ENCODE data around the gene SMARCD2.

SMARCD2 gene

GRCh38 chr17:63831505-63831904 lies 11.0 kb downstream of the SMARCD2 start:
- no peak for DNase-seq

- no peak for DNase-seq
Observed at GRCh38 chr17:63830904-63831491, 11.5 kb downstream of the SMARCD2 start.

- no peak for DNase-seq
Observed at GRCh38 chr17:63830278-63830677, 12.2 kb downstream of the SMARCD2 start.

GRCh38 chr17:63828936-63829335 lies 13.5 kb downstream of the SMARCD2 start:
- DNase-seq = no peak

DNA sequence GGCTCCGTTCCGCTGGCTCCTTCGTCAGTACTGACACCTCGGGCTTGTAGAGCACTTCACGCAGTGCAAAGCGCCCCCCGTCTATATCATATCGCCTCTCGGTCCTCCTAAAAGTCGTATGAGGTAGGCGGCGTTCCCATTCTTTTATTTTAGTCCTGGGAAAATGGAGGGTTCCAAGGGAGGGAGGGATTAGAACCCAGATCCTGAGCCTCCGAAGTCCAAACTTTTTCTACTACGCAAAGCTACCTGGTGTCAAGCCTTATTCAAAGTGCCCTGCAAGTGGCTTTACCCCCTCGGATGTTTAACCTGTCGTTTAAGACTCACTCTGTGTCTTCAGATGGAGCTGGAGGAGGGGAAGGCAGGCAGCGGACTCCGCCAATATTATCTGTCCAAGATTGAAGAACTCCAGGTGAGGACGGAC lies 14.7 kb downstream of the SMARCD2 start:
- no peak for DNase-seq

DNA sequence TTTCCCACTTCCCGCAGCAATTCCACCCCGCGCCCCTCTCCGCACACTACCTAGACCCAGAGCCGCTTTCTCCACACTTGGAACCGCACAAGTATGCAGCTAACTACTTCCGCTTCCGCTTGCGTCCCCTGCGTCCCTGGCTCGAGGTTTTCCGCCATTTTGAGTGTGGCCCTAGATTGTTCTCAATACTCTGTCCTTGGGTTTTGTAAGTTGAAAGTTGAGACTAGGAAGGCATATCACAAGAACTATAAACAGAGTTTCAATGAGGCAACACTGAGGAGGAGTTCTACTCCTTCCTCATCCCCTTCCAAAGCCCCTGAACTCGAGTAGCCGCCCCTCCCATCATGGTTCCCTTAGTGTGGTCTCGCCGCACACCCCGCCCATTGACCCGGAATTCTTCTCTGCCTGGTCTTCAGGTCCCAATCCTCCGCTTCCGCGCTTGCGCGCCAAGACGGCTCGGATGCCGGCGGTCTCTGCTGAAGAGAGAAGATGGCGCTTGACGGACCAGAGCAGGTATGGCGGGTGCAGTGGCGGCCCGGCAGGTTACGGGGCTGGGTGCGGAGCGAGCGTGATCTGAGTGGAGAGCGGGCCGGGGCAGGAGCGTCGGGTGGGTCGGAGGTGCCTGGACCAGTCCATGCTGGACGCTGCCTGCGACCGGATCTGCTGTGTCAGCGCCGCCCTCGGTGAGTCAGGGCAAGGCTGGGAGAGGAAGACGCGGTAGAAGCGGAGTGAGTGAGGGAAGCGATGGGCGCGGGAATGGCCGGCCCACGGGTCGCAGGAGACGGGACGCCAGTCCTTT lies 15.3 kb downstream of the SMARCD2 start, which contains the start of the genes FTSJ3 and PSMC5:
Gene FTSJ3 (minus strand): TSS at position 662 of the 799 bp plus-strand sequence. CDS start 761 bp downstream, outside the sequence.
Gene PSMC5 (plus strand): TSS at position 430 of the 799 bp plus-strand sequence. CDS start 60 bp downstream, at position 490.
- DNase-seq = peak; percentile 99

GRCh38 chr17:63826468-63827001 lies 15.9 kb downstream of the SMARCD2 start:
- no peak for DNase-seq

DNA sequence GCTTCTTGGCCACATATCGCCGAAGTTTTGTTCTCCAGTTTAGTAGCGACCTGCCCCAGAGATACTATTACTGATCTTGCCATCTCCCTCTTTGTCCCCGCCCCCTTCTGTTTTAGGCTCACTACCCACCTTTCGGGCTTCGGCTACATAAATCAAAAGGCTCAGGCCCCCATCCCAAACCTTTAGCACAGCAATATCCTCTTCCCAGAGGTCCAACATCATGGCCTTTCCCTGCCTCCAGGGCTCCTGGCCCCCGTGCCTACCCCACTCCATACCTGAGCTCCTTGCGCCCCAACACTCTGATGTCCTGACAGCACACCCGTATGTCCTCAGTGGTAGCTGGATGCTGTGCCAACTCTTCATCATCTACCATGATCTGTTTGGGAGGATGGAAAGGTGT lies 18.1 kb downstream of the SMARCD2 start:
- DNase-seq = no peak

GRCh38 chr17:63823659-63824331 lies 18.7 kb downstream of the SMARCD2 start:
- DNase-seq = no peak

GRCh38 chr17:63822537-63822936 lies 19.9 kb downstream of the SMARCD2 start:
- no peak for DNase-seq

DNA sequence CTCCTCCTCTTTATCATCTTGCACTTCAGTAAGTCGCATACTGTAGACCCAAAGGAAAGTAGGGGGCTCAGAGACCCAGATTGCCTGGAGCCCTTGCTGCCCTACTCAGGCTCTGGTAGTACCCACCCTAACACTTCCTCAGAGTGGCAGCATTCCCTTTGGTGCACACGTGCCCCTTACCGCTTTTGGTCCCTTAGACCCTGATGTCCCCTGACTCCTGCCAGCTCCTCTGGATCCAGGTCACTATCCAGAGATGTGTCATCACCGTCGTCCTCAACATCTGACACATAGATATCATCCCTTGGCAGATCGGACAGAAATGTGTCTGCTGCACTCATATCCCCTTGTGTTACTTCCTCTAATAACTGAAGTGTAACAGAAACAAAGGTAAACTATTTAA lies 20.7 kb downstream of the SMARCD2 start:
- DNase-seq = no peak

DNA sequence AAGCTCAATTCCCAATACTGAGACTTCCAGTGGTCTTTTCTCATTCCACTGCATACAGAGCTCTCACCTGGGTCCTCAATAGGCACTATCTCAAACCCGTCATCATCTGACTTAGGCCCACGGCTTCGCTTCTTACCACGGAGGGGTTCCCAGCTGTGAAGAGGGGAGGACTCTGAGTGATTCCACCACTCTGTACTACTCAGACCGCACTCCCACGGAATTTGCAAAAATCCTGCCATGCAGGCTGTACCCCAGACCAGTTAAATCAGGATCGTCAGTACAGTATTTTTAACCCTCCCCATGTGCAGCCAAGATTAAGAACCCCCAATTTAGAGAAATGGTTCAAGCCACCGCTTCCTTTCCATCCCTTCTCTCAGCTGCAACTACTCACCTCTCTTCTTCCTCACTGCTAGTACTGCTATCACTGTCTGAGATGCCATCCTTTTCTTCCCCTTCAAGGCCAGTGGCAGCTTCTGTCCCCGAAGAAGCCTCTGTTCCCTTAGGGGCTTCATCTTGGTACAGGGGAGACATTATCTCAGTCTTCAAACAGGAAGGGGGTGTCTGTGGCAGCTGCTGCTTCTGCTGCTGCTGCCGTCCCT lies 21.4 kb downstream of the SMARCD2 start:
- DNase-seq = no peak

- DNase-seq = no peak
Observed at GRCh38 chr17:63819585-63820537, 22.6 kb downstream of the SMARCD2 start.

DNA sequence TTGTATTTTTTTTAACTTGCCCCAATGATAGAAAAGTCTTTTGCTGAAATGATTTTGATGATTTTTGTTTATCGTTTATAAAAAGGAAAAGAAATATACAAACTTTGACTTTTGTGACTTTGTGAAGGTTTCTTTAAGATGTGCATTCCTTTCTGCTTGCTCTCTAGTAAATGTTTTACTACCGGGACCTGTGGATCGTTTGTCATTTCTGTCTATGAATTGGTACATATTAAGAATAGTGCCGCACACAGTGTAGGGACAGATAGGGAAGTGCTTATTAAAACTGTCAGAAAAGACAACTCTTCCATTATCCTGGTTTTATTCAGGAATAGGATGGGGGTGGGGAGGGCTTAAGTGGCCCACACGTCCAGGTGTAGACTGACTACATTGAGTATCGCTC lies 23.4 kb downstream of the SMARCD2 start:
- no peak for DNase-seq

GRCh38 chr17:63817736-63818385 lies 24.6 kb downstream of the SMARCD2 start:
- DNase-seq = no peak

DNA sequence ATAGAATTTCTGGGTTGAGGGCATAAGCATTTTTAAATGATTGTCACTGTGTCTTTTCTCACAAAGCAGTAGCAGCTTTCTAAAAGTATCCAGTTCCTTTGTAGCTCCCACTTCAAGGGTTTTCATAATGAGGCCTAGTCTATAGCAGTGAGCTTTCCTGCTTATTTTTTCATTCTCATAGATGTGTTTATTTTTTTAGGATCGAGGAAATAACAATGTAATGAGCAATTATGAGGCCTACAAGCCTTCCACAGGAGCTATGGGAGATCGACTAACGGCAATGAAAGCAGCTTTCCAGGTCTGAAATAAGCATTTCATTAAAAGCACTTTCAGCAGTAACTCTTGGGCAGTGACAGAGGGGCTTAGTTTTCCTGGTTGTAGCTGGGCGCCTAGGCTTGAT lies 25.8 kb downstream of the SMARCD2 start:
- no peak for DNase-seq

GRCh38 chr17:63816123-63816522 lies 26.4 kb downstream of the SMARCD2 start:
- no peak for DNase-seq

DNA sequence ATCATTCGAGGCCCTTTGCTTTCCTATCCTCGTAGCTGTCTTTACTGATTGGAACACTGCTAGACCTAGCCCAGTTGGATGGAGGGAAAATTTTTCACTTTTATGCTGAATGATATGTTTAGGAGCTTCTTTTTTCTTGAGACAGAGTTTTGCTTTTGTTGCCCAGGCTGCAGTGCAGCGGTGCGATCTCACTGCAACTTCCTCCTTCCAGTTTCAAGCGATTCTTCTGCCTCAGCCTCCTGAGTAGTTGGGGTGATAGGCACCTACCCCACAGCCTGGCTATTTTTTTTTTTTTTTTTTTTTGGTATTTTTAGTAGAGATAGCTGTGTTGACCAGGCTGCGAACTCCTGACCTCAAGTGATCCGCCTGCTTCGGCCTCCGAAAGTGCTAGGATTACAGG lies 32.5 kb downstream of the SMARCD2 start:
- no peak for DNase-seq

DNA sequence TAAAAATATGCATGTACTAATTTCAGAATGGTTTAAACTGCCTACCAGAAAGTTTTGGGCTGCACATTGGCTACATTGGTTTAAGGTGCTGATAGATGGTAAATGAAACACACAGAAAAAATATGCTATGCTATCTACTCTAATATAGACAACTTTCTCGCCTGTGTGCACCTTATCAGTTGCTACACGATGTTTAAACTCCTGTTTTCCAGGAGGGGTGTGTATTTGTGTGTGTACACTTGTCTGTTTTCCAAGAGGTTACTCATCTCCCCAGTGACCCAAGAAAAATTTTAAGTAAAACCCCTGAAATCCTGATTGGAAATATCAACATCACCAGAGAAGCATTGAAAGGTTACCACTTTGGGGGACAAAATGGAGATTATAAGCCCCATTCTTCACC lies 36.9 kb downstream of the SMARCD2 start:
- DNase-seq = no peak

DNA sequence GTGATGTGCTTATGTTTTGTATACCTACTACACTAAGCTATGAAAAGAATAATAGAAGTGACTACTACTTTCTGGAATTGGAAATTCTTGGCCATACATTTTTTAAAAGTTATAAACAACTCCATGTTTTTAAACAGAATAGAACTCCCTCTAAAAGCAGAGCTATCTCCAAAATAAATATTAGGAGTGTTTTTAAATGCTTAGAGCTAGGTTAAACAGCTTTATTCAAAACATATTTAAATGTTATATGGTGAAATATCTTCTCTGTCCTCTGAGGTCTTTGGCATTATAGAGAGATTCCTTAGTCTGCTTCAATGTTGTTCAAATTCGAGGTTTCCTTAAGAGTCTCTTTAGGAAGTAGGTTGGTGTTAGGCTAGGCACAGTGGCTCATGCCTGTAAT lies 38.2 kb downstream of the SMARCD2 start:
- no peak for DNase-seq

GRCh38 chr17:63800783-63801182 lies 41.7 kb downstream of the SMARCD2 start:
- no peak for DNase-seq

Data from eye (tissue), 1 donor.